ENCODE data around the gene HAGH.

HAGH gene

GRCh38 chr16:1863681-1864460, 37.2 kb upstream of the HAGH start:
- TF ChIP-seq, protein P1, sequence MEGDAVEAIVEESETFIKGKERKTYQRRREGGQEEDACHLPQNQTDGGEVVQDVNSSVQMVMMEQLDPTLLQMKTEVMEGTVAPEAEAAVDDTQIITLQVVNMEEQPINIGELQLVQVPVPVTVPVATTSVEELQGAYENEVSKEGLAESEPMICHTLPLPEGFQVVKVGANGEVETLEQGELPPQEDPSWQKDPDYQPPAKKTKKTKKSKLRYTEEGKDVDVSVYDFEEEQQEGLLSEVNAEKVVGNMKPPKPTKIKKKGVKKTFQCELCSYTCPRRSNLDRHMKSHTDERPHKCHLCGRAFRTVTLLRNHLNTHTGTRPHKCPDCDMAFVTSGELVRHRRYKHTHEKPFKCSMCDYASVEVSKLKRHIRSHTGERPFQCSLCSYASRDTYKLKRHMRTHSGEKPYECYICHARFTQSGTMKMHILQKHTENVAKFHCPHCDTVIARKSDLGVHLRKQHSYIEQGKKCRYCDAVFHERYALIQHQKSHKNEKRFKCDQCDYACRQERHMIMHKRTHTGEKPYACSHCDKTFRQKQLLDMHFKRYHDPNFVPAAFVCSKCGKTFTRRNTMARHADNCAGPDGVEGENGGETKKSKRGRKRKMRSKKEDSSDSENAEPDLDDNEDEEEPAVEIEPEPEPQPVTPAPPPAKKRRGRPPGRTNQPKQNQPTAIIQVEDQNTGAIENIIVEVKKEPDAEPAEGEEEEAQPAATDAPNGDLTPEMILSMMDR (IDR thresholded peaks at IDR 0.05; ENCODE audit: low read depth, low read length): peak; percentile 45
- DNase-seq (ENCODE audit: low read depth in 2 of 2): peak; percentile 66 to 68
- no peak overlapping the region for H3K4me3 ChIP-seq (replicated peaks in 1 of 2; ENCODE audit: low read depth in 2 of 2, low read length in 2 of 2)

GRCh38 chr16:1862394-1862793, 35.8 kb upstream of the HAGH start:
- TF ChIP-seq, protein P1 (IDR thresholded peaks at IDR 0.05; ENCODE audit: low read depth, low read length): no peak
- DNase-seq (ENCODE audit: low read depth in 2 of 2): no peak

GRCh38 chr16:1861730-1862129, 35.1 kb upstream of the HAGH start:
- DNase-seq (ENCODE audit: low read depth in 2 of 2): no peak

More at GRCh38 chr16:1862394-1862793, 35.8 kb upstream of the HAGH start:
- H3K4me3 ChIP-seq (replicated peaks in 1 of 2; ENCODE audit: low read depth in 2 of 2, low read length in 2 of 2): no peak overlapping the region

GRCh38 chr16:1859650-1860049, 33.0 kb upstream of the HAGH start:
- no peak overlapping the region for H3K4me3 ChIP-seq (replicated peaks in 1 of 2; ENCODE audit: low read depth in 2 of 2, low read length in 2 of 2)
- TF ChIP-seq, protein P1 (IDR thresholded peaks at IDR 0.05; ENCODE audit: low read depth, low read length): no peak
- no peak for DNase-seq (ENCODE audit: low read depth in 2 of 2)

More at GRCh38 chr16:1861730-1862129, 35.1 kb upstream of the HAGH start:
- no peak overlapping the region for H3K4me3 ChIP-seq (replicated peaks in 1 of 2; ENCODE audit: low read depth in 2 of 2, low read length in 2 of 2)
- TF ChIP-seq, protein P1 (IDR thresholded peaks at IDR 0.05; ENCODE audit: low read depth, low read length): no peak

- DNase-seq (ENCODE audit: low read depth in 2 of 2): no peak
- no peak overlapping the region for H3K4me3 ChIP-seq (replicated peaks in 1 of 2; ENCODE audit: low read depth in 2 of 2, low read length in 2 of 2)
- TF ChIP-seq, protein P1 (IDR thresholded peaks at IDR 0.05; ENCODE audit: low read depth, low read length): no peak
Observed at GRCh38 chr16:1858189-1858865, 31.7 kb upstream of the HAGH start.

GRCh38 chr16:1857433-1858097, 30.9 kb upstream of the HAGH start:
- TF ChIP-seq, protein P1 (IDR thresholded peaks at IDR 0.05; ENCODE audit: low read depth, low read length): no peak
- no peak for DNase-seq (ENCODE audit: low read depth in 2 of 2)
- H3K4me3 ChIP-seq (replicated peaks in 1 of 2; ENCODE audit: low read depth in 2 of 2, low read length in 2 of 2): no peak overlapping the region

Data from cardiac fibroblast (primary cell).